Keratinocyte (primary cell): ENCODE results near the gene DEPP1.

Experiments
- CTCF ChIP-seq, 3 experiments: IDR thresholded peaks in 1 of 3; conservative IDR thresholded peaks in 1 of 3; optimal IDR thresholded peaks in 1 of 3; 2 replicates in 2 of 3; 3 replicates in 1 of 3; pipeline versions ENCODE3 to v1.5.1; 2011; ENCODE audit warnings: low read length in 3 of 3, mild to moderate bottlenecking in 3 of 3, moderate library complexity in 2 of 3, control low read depth in 1 of 3, inconsistent platforms in 1 of 3; ENCODE audit not compliant: insufficient read depth in 2 of 3; ENCODE audit errors: extremely low read depth in 1 of 3
- EZH2 ChIP-seq: IDR thresholded peaks from one replicate; pipeline ENCODE4 v1.6.1; 2012; ENCODE audit warnings: inconsistent platforms, mild to moderate bottlenecking, low read length, moderate library complexity

- TF ChIP-seq CTCF (optimal IDR thresholded peaks at IDR 0.05 in 1 of 3, IDR thresholded peaks at IDR 0.05 in 1 of 3, conservative IDR thresholded peaks at IDR 0.05 in 1 of 3; ENCODE audit: extremely low read depth in 1 of 3, insufficient read depth in 2 of 3, low read length in 3 of 3) (no peak), EZH2 (no peak)
These were observed 11.1 kb upstream of the DEPP1 start for GRCh38 chr10:44989597-44990301.
